HG02623 (cell line): ENCODE data around the gene MBD1.
"Not testable (repeated sequence)": the region's sequence is repeated elsewhere in the genome, so short reads cannot be mapped to it uniquely, and the experiment has no call there.

Experiments used
- ATAC-seq: cut with Tn5 transposase; IDR thresholded peaks from one replicate; pipeline ENCODE4 v1.9.1; 2021; ENCODE audit warnings: moderate library complexity; ENCODE audit not compliant: unreplicated experiment

The MBD1 gene

DNA sequence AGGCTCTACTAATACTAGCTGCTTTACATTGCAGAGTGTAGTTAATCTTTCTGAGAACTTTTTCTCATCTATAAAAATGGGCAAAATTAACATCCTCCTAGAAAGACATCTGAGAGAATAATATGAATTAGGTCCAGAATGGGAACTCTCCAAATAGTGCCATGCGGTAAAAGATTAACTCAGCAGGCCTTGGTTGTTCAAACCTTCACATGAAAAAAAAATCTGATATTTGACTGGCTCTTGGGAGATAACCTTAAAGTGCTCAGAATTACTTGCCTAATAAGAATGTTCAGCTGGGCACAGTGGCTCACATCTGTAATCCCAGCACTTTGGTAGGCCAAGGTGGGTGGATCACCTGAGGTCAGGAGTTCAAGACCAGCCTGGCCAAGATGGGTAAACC is 11.7 kb upstream of the MBD1 start:
- no peak for ATAC-seq

DNA sequence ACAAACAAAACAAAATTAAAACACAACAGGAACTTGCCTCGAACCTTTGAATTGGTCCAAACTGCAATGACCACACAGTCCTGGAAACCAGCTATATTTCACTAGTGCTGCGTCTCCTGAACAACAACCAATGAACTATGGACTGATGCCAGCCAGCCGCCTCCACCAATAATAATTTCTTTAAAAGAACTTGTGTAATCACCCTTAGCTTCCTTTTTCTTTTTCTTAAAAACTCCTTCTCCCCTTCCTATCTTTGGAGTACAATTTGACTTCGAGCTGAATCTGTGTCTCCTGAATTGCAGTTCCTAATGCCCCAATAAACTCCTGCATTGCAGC is 7.8 kb upstream of the MBD1 start:
- no peak for ATAC-seq

DNA sequence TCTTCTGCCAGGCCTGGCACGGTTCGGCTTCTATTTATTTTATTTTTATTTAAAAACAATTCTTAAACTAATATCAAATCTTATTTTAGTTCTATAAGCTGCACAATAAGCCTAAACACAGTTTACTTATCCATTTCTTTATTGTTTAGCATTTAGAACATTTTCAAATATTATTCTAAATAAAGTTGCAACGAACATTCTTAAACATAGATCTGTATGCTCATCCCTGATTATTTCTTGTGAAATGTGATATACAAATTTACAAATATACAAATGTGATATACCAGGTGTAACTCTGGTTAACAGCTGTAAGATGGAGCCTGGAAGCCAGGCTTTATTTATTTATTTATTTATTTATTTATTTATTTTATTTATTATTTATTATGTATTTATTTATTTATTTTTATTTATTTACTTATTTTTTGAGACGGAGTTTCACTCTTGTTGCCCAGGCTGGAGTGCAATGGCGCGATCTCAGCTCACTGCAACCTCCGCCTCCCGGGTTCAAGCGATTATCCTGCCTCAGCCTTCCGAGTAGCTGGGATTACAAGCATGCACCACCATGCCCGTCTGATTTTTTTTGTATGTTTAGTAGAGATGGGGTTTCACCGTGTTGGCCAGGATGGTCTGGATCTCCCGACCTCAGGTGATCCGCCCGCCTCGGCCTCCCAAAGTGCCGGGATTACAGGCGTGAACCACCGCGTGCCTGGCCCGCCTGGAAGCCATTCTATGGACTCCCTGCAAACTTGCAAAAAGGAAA is 7.2 kb upstream of the MBD1 start:
- ATAC-seq: not testable (repeated sequence)

DNA sequence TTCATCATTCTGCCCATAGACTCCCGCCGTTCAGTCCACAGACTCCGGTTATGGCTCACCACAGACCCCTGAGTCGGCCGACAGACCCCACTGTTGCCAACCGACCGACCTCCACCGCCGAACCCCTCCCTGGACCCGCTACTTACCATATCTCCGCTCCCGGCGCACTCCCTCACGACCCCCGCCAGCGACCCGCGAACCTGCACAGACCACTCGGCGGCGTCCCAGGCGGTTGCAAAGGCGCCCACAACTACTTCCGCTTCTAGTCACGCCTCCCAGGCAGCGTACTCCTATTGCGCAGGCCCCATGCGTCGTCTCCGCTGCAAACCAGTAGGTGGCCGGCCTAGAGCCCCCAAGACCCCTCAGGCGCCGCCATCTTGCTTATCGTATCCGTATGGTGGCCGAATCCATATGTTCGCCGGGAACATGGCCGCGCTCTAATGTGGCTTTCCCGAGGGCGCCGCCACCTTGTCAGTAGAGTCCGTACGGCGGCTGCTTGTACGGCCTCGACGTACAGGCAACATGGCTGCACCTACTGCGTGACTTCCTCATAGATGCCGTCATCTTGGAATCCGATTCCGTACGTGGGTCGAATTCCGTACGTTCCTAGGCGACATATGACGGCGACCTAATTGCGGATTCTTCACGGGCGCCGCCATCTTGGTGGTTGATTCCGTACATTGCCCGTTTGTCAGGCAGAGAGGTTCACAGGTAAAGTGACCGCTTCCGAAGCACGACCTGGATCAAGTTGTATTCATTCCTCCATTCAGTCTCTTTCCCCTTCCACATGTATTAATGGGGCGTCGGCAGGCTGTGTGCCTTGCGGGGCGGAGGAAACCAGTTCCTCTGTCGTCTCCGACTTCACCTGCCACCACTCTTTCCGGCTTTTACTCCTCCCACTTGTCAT is 6.4 kb upstream of the MBD1 start, which contains the start of gene CXXC1:
Gene CXXC1, minus strand, starts transcription at position 252 of the 907 bp plus-strand sequence. Its CDS starts 103 bp downstream, at position 149.
- ATAC-seq: peak; percentile 89

DNA sequence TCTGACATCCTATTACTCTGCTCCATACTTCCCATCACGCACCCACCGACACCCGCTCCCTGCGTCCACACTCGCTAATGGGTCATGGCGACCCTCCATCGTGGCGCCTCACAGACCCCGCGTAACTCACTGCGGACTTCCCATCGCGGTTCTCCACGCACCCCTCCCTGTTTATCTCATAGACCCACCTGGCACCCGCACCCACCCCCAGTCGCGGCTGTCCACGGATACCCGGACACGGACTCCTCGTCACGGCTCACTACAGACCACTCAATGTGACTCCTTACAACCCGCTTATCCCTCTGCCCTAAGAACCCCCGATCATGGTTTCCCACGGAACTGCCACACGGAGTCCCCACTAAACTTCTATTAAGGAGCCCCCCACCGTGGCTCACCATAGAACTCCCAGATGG is 5.7 kb upstream of the MBD1 start:
- no peak for ATAC-seq

DNA sequence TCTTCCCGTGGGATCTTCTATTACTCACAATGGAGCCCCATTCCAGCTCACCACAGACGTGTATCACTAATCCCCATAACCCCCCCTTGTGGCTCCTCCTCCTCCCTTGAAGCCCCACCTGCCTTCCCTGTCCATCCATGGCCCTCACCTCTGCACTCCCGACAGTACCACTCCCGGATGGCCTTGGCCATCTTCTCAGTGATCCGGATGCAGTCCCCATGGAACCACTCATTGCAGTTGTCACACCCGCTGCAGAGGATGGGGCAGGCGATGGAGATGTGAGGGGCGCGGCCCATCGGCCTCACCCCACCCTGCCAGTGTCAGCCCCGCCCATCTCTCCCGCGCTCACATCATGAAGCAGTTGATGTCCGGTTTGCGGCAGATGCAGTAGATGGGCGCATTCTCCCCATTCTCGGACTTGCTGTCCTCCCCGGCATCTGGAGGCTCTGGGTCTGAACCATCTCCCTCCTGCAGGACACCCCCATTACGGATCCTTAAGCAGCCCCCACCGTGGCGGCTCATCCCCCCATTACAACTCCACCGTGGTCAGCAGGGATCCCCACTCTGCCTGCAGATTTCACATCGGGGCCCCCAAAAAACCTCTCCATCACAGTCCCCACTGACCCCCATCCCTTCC is 5.2 kb upstream of the MBD1 start:
- no peak for ATAC-seq

DNA sequence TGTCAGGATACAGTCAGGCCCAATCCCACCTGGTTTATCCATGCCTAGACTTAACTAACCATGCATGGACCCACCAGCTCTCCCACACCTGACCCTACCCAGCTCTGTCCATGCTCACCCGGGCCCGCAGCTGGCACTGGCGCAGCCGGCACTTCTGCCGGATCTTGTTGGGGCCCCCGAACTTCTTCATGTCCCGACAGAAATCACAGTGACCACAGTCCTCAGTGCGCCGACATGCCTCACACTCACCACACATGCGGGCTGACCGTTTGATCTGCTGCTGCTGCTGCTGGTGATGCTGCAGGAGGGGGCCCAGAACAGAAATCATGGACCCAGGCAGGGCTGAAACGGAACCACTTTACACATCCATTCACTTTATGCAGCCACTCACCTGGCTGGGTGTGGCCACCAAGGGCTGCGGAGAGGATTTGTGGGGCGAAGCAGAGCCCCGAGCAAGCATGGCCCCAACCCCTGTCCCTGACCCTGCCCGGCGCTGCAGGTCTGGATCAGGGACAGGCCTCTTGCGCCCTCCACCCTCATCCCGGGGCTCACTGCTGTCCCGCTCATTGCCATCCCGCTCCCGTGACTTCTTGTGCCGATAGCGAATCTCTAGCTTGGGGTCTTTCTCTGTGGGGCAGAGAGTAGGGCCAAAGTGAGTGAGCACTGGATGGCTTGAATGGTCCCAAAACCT is 4.5 kb upstream of the MBD1 start:
- ATAC-seq: no peak

DNA sequence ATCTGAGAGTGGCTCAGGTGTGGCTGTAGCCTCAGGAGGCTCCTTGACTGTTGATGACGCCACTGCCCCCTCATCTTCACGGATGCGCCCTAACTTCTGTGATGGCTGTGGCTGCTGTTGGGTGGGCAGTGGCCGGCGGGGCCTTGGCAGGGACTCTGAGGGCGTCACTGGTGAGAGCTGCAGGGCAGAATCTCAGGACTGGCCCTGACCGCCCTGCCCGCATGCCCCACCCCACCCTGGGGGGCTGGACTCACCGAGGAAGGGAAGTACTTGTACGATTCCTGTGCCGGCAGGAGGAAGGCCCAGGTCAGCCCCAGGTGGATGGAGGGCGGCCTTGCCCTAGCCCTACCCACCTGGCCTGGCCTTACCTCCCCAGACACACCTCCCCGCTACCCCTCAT is 3.7 kb upstream of the MBD1 start:
- ATAC-seq: no peak

DNA sequence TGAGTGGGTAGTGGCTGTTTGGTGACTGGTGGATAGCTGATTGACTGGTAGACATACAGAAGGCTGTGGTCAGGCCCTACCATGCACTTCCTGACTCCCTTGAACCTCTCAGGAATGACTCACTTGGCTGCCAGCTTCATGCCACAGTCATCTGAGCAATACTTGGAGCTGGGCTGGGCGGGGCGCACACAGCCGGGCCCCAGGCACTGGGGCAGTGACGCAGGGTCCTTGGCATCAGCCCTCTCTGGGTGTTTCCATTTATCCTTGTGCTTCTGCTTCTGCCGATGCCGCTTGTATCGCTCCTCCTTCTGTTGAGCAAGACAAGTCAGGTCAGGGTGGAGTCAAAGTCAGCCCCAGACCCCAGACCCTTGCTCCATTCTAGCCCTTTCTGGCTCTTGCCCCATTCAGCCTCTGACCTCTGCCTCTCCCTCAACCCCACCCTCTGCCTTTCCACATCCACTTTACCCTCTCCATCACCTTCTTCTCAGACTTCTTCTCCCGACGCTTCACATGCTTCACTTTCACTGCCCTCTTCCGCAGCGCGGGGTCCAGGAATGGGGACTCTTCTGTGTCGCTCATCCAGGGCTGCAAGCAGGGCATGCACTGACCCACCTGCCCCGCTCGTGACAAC is 3.0 kb upstream of the MBD1 start:
- no peak for ATAC-seq

DNA sequence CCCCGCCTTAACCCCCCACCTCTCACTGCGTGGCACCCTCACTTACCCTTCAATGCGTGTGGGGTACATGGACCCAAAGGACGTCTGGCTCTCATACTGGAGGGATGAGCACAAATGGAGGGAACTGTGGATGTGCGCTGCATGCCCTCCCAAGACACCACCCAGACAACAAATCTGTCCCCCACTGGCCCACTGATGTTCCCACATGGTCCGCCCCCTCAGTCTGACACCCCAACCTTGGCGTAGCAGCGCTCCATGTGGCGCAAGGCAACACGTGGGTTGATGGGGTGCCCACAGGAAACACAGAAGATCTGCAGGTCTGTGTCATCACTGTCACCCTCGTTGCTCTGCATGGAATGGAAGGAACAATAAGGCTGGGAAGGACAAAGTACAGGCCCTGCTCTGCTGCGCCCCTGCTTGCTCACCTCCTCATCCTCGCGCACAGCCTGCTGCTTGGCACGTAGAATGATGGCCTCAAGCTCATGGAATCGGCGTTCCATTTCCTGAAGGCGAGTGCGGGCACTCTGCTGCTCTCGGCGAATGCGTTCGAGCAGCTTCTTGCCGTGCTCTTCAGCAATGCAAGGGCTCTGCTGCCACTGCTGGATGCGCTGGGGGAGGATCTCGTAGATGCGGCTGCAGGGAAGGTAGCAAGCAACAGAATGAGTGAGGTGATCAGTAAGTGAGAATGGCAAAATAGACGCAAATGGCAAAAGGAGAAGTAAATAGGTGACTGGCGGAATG is 2.3 kb upstream of the MBD1 start:
- ATAC-seq: no peak

DNA sequence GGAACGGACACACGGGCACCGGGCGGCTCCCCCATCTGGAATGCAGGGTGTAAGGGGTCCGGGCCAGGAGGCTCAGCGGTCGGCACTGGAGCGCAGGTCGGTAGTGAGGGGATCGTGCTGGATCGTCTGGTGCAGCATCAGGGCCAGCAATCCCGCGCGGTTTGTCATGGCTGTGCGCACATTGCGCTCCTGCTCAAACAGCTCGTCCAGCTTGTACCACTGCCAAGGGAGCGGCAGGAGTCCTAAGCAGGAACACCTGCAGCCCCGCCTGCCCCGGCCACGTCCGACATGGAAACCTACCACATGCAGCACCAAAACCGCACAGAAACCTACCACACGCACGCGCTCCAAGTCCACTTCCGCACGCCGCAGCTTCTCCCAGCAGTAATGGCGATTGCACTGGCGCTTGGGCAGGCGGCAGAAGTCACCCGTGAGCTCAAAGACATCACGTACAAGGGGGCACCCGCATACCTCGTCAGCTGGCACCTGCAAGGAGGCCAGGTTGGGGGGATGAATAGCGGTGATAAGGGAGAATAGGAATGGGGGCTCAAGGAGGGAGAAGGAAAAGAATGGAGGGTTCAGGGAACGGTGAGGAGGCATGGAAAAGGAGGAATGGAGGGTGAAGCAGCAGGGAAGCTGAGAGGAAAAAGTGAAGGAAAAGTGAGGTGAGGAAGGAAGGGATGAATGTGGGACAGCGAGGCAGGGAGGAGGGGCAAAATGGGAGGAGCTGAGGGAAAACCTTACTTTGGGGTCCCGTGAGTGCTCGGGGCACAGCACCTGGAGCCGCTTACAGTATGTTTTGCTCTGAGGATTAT is 1.4 kb upstream of the MBD1 start:
- ATAC-seq: no peak

DNA sequence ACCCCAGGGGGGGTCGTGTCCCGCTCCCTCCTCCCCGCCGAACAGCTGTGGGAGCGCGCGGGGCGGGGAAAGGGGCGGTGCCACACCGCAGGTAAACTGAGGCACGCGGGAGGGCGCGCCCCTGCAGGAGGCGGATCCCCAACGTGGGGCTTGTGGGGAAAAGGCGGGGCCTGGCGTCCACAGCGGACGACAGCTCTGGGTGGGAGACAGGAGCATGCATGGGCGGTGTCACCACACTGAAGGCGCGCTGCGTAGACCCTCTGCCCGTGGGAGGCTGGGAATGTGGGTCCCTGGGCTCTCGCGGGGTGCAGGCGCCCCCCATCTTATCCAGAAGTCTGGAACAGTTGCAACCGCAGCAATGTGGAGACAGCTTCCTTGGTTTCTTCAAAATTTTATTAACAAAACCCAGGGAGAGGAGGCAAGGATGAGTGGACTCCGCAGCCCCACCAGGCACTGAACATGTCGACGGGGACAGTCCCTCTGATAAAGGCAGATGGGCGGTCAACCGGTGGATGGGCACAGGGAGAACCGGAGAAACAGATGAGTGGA is 723 bp upstream of the MBD1 start:
- ATAC-seq: no peak

DNA sequence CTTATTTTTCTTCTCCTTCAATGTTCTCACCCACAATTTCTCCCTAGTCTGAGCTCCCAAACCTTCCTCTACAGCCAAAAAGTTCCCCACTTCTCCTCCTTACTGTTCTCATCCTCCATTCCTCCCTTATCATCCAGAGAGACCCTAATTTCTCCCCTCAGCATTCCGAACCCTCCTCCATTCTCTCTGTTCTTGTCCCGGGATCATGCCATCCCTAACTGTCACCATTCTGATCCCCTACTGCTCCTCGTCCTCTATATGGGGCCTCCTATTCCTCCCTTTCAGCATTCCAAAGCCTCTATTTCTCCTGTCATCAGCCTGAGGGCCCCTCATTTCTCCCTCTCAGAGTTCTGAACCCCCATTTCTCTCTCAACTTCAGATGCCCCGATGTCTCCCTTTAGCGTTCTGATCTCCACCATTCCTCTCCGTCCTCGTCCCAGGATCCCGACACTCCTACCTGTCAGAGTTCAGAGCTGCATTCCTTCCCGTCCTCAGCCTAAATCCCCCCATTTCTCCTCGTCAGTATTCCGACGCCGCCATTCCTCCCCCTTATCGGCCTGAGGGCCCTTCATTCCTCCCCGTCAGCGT is 522 bp downstream of the MBD1 start:
- no peak for ATAC-seq

DNA sequence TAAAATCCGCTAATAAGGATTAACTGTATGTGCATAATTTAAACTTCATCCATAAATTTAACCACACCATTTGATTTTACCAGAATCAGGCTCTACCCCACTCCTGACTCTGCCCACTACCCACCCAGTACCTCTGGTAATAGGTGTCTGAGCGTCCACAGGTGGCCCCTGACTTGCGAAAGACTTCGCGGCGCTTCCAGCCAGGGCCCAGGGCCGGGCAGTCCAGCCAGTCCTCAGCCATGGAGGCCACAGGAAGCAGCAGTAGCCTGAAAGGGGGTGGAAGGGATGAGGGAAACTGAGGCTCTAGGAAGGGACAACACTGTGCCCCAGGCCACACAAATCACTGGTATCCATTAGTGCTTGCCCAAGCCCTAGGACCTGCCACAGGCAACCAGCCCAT is 1.6 kb downstream of the MBD1 start:
- no peak for ATAC-seq

DNA sequence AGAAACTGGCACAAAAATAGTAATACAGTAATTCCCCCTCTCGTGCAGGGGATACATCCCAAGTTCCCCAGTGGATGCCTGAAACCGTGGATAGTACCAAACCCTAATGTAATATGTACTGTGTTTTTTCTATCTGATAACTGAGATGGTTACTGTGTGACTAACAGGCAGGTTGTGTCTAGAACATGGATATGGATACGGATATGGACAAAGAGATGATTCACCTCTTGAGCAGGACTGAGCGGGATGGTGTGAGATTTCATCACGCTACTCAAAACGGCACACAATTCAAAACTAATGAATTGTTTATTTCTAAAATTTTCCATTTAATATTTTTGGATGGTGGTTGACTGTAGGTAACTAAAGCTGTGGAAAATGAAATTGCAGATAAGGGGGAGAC is 3.4 kb downstream of the MBD1 start:
- no peak for ATAC-seq

DNA sequence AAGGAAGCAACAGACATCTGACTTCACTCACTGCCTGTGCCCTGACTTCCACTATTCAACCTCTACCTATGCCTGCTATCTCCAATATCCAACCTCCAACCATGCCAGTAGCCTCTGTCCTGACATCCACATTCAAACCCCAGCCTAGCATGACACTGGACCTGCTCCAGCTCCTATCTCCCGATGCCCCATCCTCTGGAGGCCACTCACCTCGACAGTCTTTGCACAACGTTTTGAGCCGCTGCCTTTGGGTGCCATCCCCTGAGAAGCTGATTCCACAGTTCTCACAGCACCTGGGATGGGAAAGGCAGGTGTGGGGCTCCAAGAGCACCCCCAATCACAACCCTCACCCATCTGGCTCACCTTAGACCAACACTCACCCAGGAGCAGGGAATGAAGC is 4.9 kb downstream of the MBD1 start:
- no peak for ATAC-seq

DNA sequence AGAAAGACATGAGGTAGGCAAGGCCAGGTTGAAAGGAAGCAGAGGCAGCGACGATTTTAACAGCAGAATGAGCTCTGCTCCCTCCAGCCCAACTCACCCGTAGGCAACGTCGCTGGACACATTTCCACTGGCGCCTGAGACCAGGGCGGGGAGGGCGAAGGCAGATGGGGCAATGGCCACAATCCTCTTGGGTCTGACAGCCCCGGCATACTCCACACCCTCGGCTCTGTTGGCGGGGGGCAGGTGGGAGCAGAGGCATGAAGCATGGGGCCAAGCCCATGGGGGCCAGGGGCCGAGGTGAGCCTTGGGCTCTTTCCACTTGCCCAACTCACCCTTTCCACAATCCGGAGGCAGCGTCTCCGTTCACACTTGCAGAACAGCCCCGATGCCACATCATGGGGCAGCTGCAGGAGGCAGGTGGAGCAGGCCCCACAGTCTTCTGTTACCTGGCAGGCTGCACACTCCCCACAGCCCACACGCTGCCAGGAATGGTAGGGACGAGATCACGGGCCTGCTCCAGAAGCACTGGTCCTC is 5.8 kb downstream of the MBD1 start:
- ATAC-seq: no peak

DNA sequence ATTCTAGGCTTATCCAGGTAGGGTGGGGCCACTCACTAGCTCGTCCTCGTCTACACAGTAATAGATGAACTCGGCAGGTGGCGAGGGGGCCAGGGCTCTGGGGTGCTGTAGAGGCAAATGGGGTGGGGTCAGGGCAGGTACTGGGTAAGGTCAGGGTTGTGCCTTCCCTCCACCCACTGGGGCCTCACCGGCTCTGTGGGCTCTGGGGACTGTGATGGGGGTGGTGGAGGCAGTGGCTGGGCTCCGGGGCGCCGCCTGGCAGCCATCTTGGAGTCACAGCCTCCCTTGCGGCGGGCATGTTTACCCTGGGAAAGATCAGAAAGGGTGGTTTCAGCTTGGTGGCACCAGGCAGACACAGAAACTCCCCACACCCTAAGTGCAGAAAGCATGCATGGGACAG is 6.4 kb downstream of the MBD1 start:
- no peak for ATAC-seq
